CD4-positive, CD25-positive, alpha-beta regulatory T cell (primary cell): Measurements from ENCODE around the gene NPDC1. TPM values are rescaled to one million over a fixed set of nuclear protein-coding genes. Genes with fewer than 3 reads are reported as not detected.
"Not testable (repeated sequence)": the region's sequence is repeated elsewhere in the genome, so short reads cannot be mapped to it uniquely, and the experiment has no call there.

Source experiments
- ATAC-seq, 2 donors: fragments of 150-1000 bp; cut with Tn5 transposase; one replicate each; pipeline ENCODE4 v1.10.0; 2021; ENCODE audit warnings: low read depth in 2 of 2, moderate number of reproducible peaks in 2 of 2, moderate library complexity in 1 of 2
- DNase-seq, 3 donors: peaks; one replicate each; pipeline versions ENCODE4 v3.0.0 to v3.0.0-alpha.2; 2012 to 2022; ENCODE audit warnings: mixed read lengths in 1 of 3
- H3K27ac ChIP-seq: one replicate; pipeline ENCODE4 v1.7.0; 2013; ENCODE audit warnings: mild to moderate bottlenecking, low read length; ENCODE audit not compliant: insufficient read depth, poor library complexity, severe bottlenecking
- H3K27me3 ChIP-seq: one replicate; pipeline ENCODE4 v1.7.0; 2013; ENCODE audit warnings: low read length; ENCODE audit not compliant: control insufficient read depth, insufficient read depth
- H3K36me3 ChIP-seq: one replicate; pipeline ENCODE4 v1.7.0; 2013; ENCODE audit warnings: mild to moderate bottlenecking, low read length, moderate library complexity; ENCODE audit not compliant: control insufficient read depth, insufficient read depth
- H3K4me1 ChIP-seq: 2 replicates; pipeline ENCODE4 v1.7.0; 2013; ENCODE audit warnings: mild to moderate bottlenecking, low read length; ENCODE audit not compliant: insufficient read depth, control insufficient read depth, poor library complexity, severe bottlenecking
- H3K4me3 ChIP-seq: one replicate; pipeline ENCODE4 v1.7.0; 2013; ENCODE audit warnings: low read depth, mild to moderate bottlenecking, low read length, moderate library complexity
- H3K9me3 ChIP-seq, 2 experiments: 1 replicate in 1 of 2; 2 replicates in 1 of 2; pipeline ENCODE4 v1.7.0; 2013; ENCODE audit warnings: low read length in 2 of 2, mild to moderate bottlenecking in 1 of 2, moderate library complexity in 1 of 2; ENCODE audit not compliant: control insufficient read depth in 2 of 2
- H3K27ac Mint-ChIP-seq, 3 donors: one replicate each; pipeline ENCODE4 v1.8.0; 2020 to 2022; ENCODE audit warnings: mild to moderate bottlenecking in 3 of 3, mixed read lengths in 3 of 3, moderate library complexity in 2 of 3
- H3K27me3 Mint-ChIP-seq: one replicate; pipeline ENCODE4 v1.8.0; 2022; ENCODE audit warnings: mild to moderate bottlenecking, mixed read lengths
- H3K36me3 Mint-ChIP-seq: one replicate; pipeline ENCODE4 v1.8.0; 2020; ENCODE audit warnings: mixed read lengths
- H3K4me1 Mint-ChIP-seq, 4 donors: one replicate each; pipeline ENCODE4 v1.8.0; 2020 to 2022; ENCODE audit warnings: mixed read lengths in 4 of 4, mild to moderate bottlenecking in 1 of 4
- H3K4me3 Mint-ChIP-seq, 4 donors: one replicate each; pipeline ENCODE4 v1.8.0; 2020 to 2022; ENCODE audit warnings: mild to moderate bottlenecking in 4 of 4, mixed read lengths in 4 of 4, moderate library complexity in 3 of 4
- H3K9me3 Mint-ChIP-seq, 7 donors: one replicate each; pipeline ENCODE4 v1.8.0; 2020 to 2022; ENCODE audit warnings: mixed read lengths in 7 of 7, mild to moderate bottlenecking in 3 of 7, moderate library complexity in 2 of 7
- polyA plus RNA-seq, 4 donors: library from polyadenylated mRNA; unstranded; fragments of 300-500 nt; fragmentation: Illumina TruSeq; gene quantifications; one replicate each; pipeline ENCODE4 v1.2.3, GENCODE V29; 2021
- total RNA-seq: library from RNA; stranded (reverse); gene quantifications from one replicate; pipeline ENCODE4 v1.2.3, GENCODE V29; 2022

The NPDC1 gene
- total and polyA plus RNA-seq, 5 donors from 2014 or later: 4.2 to 106 (median 12.1) TPM

DNA sequence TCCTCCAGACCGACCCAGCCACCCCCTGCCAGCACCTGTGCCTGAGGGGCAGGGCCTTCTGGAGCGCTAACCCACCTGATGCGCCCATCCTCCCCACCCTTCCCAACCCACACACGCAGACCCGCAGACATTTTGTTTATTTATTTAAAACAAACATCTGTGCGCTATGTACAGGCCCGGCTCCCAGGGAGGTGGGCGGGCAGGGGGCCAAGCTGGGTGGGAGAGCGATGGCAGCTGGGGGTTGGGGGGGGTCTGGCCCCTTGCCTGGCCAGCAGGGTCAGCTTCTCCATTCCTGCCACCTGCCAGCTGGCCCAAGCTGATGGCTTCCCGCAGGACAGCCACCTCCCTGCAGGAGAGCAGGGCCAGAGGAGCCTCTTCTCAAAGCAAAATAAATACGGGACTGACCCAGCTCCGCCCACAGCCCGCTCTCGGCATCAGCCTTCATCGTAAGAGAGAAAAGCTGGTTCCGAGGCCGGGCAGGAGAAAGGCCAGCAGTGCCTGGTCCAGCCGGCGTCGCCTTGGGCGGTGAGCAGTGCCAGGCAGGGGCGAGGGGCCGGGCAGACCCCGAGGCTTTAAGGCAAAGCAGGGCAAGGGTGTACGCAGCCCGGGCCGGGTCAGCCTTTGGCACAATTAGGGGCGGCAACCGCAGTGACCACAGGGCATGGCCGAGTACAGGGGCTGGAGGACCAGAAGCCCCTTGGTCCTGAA is 38.7 kb downstream of the NPDC1 start:
- H3K27me3 Mint-ChIP-seq: no peaks in the 10 kb centered on the region
- H3K4me3 ChIP-seq: no peak overlapping the region
- no peaks in the 10 kb centered on the region for H3K36me3 ChIP-seq
- H3K4me1 Mint-ChIP-seq: peaks cover 0 to 4% (median 0%) of the 10 kb centered on the region in 4 donors
- no peak overlapping the region for H3K27ac ChIP-seq
- H3K4me1 ChIP-seq: no peaks in the 10 kb centered on the region
- no peaks in the 10 kb centered on the region for H3K9me3 ChIP-seq
- no peak overlapping the region for H3K4me3 Mint-ChIP-seq
- H3K9me3 Mint-ChIP-seq: no peaks in the 10 kb centered on the region
- no peaks in the 10 kb centered on the region for H3K27me3 ChIP-seq
- H3K36me3 Mint-ChIP-seq: no peaks in the 10 kb centered on the region
- DNase-seq (no peak), ATAC-seq (no peak)
- H3K27ac Mint-ChIP-seq: no peak overlapping the region

DNA sequence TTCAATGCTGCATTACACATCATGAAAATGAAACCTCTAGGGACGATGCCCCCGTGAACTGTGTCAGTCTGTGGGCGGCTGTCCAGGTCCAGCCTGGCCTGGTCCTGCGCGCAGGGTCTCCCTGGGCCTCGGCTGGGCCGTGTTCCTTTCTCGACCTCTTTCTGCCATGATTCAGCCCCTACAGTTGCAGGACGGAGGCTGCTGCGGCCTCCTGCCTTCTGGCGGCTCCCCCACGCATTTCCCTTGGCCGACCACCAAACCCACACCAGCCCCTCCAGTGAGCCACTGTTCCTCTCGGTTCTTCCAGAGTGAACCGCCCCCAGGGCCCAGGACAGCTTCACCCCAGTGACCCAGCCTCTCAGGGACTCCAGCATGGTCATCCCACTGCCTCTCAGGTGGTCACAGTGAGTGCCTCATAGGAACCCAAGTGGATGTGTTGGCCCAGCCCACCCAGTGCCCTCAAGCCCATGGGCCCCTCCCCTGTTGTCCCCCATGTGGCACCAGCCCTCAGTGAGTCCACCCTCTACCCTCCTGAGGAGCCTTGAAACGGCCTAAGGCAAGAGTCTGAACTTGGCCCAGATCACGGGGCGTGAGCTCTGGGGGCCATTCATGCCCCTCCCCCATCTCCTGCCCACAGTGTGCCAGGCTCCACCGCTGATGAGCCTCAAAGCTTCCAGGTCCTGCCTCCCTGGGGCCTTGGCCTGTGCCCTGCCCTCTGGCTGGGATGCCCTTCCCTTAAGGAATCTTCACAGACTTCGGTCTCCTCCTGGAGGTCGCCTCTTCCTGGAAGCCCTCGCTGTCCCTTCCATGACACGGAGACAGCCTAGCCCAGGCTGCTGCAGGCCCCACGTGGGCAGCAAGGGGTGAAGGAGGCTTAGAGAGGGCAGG is 39.6 kb downstream of the NPDC1 start:
- H3K4me3 ChIP-seq: no peak overlapping the region
- Mint-ChIP-seq H3K4me3 (no peak overlapping the region), H3K27me3 (no peaks in the 10 kb centered on the region), H3K27ac (no peak overlapping the region), H3K4me1 (peaks cover 0 to 4% (median 0%) of the 10 kb centered on the region in 4 donors), H3K36me3 (no peaks in the 10 kb centered on the region), H3K9me3 (no peaks in the 10 kb centered on the region)
- DNase-seq (no peak), ATAC-seq (no peak)
- H3K9me3 ChIP-seq: no peaks in the 10 kb centered on the region
- no peak overlapping the region for H3K27ac ChIP-seq
- H3K27me3 ChIP-seq: no peaks in the 10 kb centered on the region
- no peaks in the 10 kb centered on the region for H3K36me3 ChIP-seq
- no peaks in the 10 kb centered on the region for H3K4me1 ChIP-seq

DNA sequence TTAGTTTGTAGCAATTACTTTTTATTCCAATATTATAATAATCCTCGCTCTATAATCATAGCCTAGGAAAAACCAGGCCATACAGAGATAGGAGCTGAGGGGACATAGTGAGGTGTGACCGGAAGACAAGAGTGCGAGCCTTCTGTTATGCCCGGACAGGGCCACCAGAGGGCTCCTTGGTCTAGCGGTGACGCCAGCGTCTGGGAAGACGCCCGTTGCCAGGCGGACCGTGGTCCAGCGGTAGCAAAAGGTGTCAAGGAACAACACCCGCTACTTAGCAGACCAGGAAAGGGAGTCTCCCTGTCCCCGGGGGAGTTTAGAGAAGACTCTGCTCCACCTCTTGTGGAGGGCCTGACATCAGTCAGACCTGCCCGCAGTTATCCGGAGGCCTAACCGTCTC is 41.7 kb downstream of the NPDC1 start:
- not testable (repeated sequence) for H3K9me3 ChIP-seq, H3K4me3 Mint-ChIP-seq, H3K27ac Mint-ChIP-seq, H3K4me1 Mint-ChIP-seq, H3K27me3 ChIP-seq, H3K36me3 ChIP-seq, DNase-seq, H3K27me3 Mint-ChIP-seq, H3K36me3 Mint-ChIP-seq, H3K9me3 Mint-ChIP-seq, ATAC-seq, H3K4me3 ChIP-seq, H3K27ac ChIP-seq
- H3K4me1 ChIP-seq: peaks cover 11% of the 10 kb centered on the region

DNA sequence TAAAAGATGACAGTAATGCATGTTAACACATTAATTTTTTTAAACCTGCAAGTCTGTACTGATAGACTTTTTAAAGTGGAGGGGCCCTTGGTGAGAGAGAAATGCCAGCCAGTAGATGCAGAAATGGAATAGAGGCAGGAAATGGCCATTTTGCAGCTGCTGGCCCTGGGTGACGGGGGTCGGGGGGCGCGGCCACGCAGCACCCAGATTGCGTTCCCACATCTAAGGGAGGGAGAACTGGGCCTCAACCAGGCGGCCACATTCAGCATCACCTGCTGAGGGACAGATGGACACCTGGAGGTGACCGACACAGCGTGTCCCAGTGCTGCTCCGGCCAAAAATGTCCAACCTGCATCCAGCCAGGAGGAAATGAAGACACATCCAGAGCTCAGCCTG is 43.3 kb downstream of the NPDC1 start:
- Histone ChIP-seq H3K4me1 (peaks cover 16% of the 10 kb centered on the region), H3K27ac (no peak overlapping the region), H3K36me3 (no peaks in the 10 kb centered on the region), H3K4me3 (no peak overlapping the region), H3K27me3 (no peaks in the 10 kb centered on the region), H3K9me3 (no peaks in the 10 kb centered on the region)
- no peak for DNase-seq
- ATAC-seq: no peak
- H3K4me3 Mint-ChIP-seq: no peak overlapping the region
- H3K27me3 Mint-ChIP-seq: peaks cover 11% of the 10 kb centered on the region
- H3K36me3 Mint-ChIP-seq: no peaks in the 10 kb centered on the region
- peaks cover 0 to 16% (median 9%) of the 10 kb centered on the region in 4 donors for H3K4me1 Mint-ChIP-seq
- H3K9me3 Mint-ChIP-seq: no peaks in the 10 kb centered on the region
- H3K27ac Mint-ChIP-seq: no peak overlapping the region

DNA sequence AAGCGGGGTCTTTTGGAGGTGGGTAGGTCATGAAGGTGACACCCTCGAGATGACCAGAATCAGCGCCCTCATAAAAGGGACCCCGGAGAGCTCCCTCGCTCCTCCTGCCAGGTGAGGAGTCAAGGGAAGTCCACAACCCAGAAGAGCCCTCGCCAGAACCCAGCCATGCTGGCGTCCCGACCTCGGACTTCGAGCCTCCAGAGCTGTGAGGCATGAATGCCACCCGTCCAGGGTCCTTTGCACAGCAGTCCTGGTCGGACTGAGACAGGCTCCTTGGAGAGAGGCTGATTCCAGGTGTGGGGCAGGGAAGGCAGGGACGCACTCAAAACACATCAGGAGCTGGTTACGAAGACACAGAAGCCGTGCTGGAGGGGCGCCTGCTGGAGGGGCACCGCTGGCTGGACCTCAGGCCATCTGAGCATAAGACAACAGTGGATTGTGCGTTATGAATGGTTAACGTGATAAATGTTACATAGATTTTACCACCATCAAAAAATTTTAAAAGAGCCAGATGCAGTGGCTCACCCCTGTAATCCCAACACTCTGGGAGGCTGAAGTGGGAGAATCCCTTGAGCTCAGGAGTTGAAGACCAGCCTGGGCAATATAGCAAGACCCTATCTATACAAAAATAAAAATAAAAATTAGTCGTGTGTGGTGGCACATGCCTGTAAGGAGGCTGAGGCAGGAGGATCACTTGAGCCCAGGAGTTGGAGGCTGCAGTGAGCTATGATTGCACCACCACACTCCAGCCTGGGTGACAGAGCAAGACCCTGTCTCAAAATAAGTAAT is 43.9 kb downstream of the NPDC1 start:
- no peaks in the 10 kb centered on the region for H3K9me3 ChIP-seq
- DNase-seq: no peak
- Mint-ChIP-seq H3K9me3 (no peaks in the 10 kb centered on the region), H3K4me1 (peaks cover 0 to 18% (median 11%) of the 10 kb centered on the region in 4 donors), H3K4me3 (no peak overlapping the region), H3K27me3 (peaks cover 14% of the 10 kb centered on the region), H3K27ac (no peak overlapping the region), H3K36me3 (no peaks in the 10 kb centered on the region)
- no peak overlapping the region for H3K27ac ChIP-seq
- H3K4me1 ChIP-seq: peaks cover 22% of the 10 kb centered on the region
- H3K27me3 ChIP-seq: no peaks in the 10 kb centered on the region
- ATAC-seq: no peak
- H3K4me3 ChIP-seq: no peak overlapping the region
- H3K36me3 ChIP-seq: no peaks in the 10 kb centered on the region

DNA sequence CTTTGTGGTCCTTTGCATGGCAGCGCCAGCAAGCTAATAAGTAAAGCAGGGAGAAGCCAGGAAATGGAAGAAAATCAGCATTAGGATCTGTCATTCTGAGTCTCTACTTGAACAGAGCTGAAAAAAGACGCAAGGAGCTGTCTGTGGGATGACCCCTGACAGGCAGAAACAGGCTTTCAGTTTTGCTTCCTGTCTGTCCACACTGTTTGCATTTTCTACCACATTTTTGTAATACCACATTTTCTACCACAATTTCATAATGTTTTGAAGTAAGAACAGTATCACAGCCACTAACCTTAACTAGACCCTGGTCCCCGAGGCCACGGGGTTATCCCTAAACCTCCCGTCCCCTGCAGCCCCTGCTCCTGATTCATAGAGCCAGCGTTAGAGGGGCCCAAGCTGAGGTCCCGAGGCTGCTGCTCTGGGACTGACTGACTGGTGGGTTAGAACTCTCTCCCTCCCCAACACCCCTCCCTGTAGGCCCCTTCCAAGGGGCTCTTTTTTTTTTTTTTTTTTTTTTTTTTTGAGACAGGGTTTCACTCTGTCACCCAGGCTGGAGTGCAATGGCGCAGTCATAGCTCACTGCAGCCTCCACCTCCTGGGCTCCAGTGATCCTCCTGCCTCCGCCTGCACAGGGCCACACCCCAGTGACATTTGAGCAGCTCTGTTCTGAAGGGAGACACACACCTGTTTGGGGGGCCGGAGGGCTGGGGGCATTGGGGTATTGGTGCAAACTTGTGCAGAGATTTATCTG is 45.6 kb downstream of the NPDC1 start:
- peaks cover 14% of the 10 kb centered on the region for H3K27me3 Mint-ChIP-seq
- peaks cover 0 to 28% (median 13%) of the 10 kb centered on the region in 4 donors for H3K4me1 Mint-ChIP-seq
- Histone ChIP-seq H3K27me3 (no peaks in the 10 kb centered on the region), H3K36me3 (no peaks in the 10 kb centered on the region), H3K27ac (no peak overlapping the region), H3K4me3 (peak overlapping the region; percentile 35), H3K4me1 (peaks cover 38% of the 10 kb centered on the region), H3K9me3 (no peaks in the 10 kb centered on the region)
- no peaks in the 10 kb centered on the region for H3K9me3 Mint-ChIP-seq
- peak overlapping the region in 3 of 4 donors; percentile 13 to 43 (median 40) for H3K4me3 Mint-ChIP-seq
- DNase-seq: peak in 1 of 3 donors; percentile 73
- H3K27ac Mint-ChIP-seq: peak overlapping the region in 2 of 3 donors; percentile 54 to 86
- peak; percentile 27 to 44 for ATAC-seq
- H3K36me3 Mint-ChIP-seq: no peaks in the 10 kb centered on the region

DNA sequence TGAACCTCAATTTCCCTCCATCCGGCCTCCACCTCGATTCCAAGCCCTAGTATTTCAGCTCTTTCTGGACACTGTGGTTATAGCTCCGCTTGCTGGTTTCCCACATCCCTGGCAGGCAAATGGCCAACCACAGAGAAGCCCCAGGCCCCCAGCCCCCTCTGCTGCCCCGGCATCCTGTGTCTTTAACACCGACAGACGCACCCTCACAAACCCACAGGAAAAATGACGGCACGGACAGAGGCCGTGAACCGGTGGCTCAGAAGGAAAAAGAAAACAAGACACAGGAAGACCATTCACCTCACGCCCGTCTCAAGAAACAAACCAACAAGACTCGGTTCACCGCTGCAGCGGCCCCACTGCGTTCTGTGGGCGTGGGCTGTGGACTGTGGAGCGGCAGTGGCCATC is 48.1 kb downstream of the NPDC1 start:
- peaks cover 14% of the 10 kb centered on the region for H3K27me3 Mint-ChIP-seq
- peak overlapping the region; percentile 12 to 69 (median 36) for H3K27ac Mint-ChIP-seq
- H3K4me1 Mint-ChIP-seq: peaks cover 0 to 34% (median 16%) of the 10 kb centered on the region in 4 donors
- H3K27me3 ChIP-seq: no peaks in the 10 kb centered on the region
- ATAC-seq (peak in 1 of 2 donors; percentile 10), DNase-seq (peak in 1 of 3 donors; percentile 53)
- peak overlapping the region; percentile 43 to 85 (median 70) for H3K4me3 Mint-ChIP-seq
- no peak overlapping the region for H3K27ac ChIP-seq
- no peaks in the 10 kb centered on the region for H3K36me3 Mint-ChIP-seq
- H3K9me3 ChIP-seq: no peaks in the 10 kb centered on the region
- H3K9me3 Mint-ChIP-seq: no peaks in the 10 kb centered on the region
- H3K36me3 ChIP-seq: no peaks in the 10 kb centered on the region
- peaks cover 57% of the 10 kb centered on the region for H3K4me1 ChIP-seq
- H3K4me3 ChIP-seq: no peak overlapping the region
